LNCAP (cell line): Measurements from ENCODE around the gene ADGRA1.

Experiments used
- CTCF ChIP-seq: fragments of 450-650 bp; IDR thresholded peaks from 2 replicates; pipeline ENCODE4 v1.5.1; 2017; ENCODE audit warnings: mild to moderate bottlenecking

The ADGRA1 gene

GRCh38 chr10:133113847-133114246, 26.1 kb downstream of the ADGRA1 start:
- no peak for TF ChIP-seq CTCF

DNA sequence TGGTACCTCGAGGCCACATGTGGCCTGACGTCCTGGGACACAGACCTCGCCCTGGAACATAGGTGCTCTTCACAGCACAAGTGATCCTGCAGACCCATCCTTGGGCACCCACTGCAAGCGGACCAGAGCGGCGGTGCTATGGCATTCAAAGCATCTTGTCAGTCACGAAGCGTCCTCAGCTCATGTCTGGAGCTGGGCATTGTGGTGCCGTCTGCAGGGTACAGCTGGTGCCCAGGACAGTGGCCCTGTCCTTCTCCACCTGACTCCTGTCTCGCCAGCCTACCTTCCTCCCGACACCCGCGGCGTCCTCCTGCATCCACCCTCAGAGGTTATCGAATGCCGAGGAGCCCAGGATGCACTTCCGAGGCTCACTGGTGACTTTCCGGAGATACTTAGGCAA, 26.5 kb downstream of the ADGRA1 start:
- no peak for TF ChIP-seq CTCF

- no peak for TF ChIP-seq CTCF
These were observed 27.2 kb downstream of the ADGRA1 start for GRCh38 chr10:133114726-133115452.

DNA sequence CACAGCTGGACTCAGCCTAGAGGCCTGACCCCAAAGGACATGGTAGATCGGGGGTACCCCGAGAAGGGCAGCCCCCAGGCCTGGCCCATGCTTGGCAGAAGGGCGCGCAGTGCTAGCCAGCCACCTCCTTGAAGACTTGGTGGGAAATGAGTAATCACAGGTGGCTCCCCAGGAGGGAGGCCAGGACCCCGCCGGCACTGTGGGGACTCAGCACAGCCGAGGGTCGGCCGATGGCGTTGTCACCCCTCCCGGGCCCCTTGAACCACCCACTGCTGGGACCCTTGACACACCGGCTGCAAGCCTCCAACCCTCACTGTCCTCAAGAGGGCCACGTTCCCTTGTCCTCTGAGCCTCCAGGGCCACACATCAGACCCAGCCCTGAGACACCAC, 27.7 kb downstream of the ADGRA1 start:
- no peak for TF ChIP-seq CTCF

DNA sequence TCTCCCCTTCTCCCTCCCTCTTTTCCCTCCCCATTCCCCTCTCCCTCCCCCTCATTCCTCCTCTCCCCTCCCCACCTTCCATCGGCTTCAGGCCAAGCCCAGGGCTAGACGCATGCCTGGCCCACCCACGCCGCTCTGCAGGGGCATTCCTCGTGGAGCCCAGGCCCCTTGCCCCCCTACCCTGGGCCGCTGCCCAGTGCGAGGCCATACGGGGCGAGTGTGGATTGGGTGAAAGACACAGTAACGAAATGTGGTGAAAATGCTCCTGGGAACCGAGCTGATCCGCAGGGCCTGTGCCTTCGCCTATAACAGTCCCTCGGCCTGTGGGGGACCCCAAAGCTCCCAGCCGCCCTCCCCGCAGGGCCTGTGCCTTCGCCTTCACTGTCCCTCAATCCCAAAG, 28.3 kb downstream of the ADGRA1 start:
- TF ChIP-seq CTCF = no peak

DNA sequence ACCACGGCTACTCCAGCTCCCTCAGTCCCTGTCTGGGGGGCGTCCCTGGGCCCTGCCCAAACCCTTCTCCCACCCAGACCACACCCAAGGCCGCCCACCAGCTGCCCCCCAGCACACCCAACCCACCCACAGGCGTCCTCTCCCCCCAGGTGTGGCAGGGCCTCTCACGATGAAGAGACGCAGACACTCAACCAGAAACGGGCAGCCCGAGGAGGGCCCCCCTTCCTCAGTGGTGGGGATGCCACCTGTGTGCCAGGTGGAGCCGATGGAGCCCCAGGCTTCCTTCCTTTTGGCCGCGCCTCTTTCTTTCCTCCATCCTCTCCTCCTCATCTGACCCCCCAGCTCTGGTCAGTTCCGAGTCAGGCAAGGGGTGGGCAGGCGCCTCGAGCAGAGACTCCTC, 28.7 kb downstream of the ADGRA1 start:
- TF ChIP-seq CTCF = no peak

- no peak for TF ChIP-seq CTCF
These were observed 29.4 kb downstream of the ADGRA1 start for GRCh38 chr10:133117036-133117687.
